Measurements from ENCODE around the gene DDTL. TPM values are rescaled to one million over a fixed set of nuclear protein-coding genes. Genes with fewer than 3 reads are reported as not detected.
A peak's percentile ranks its signal among the peaks of the same experiment; 100 is the strongest.
"Not testable (repeated sequence)": the region's sequence is repeated elsewhere in the genome, so short reads cannot be mapped to it uniquely, and the experiment has no call there.

DDTL gene
- total and polyA plus RNA-seq, 2 of the 4 experiments (the other 2 are of a cell fraction), result 0.36 to 1.5 TPM

- H2BK120ac ChIP-seq (ENCODE audit: low read depth, low read length); H4K8ac ChIP-seq (ENCODE audit: low read depth in 2 of 2, low read length in 2 of 2); H3K36me3 ChIP-seq (ENCODE audit: control insufficient read depth, insufficient read depth, low read length); H3K23ac ChIP-seq (ENCODE audit: low read depth, low read length); ATAC-seq (ENCODE audit: low read depth); H2AK5ac ChIP-seq (ENCODE audit: low read depth, low read length); H2AK9ac ChIP-seq (replicated peaks; ENCODE audit: low read depth, low read length, poor library complexity); POLR2A ChIA-PET (ENCODE audit: unreplicated experiment); H3K14ac ChIP-seq (replicated peaks; ENCODE audit: low read depth, low read length); H3K27me3 ChIP-seq (ENCODE audit: control insufficient read depth, insufficient read depth, low read length); H4K91ac ChIP-seq (ENCODE audit: insufficient read depth, low read depth, low read length); H3K9me3 ChIP-seq (ENCODE audit: control insufficient read depth, insufficient read depth, low read length); H2AFZ ChIP-seq (replicated peaks; ENCODE audit: low read length, poor library complexity); CTCF ChIA-PET; H3K56ac ChIP-seq (ENCODE audit: extremely low read depth, insufficient read depth, low read length); H3K18ac ChIP-seq (ENCODE audit: low read depth, low read length); H3K4ac ChIP-seq (ENCODE audit: low read depth, low read length); H3K9ac ChIP-seq (ENCODE audit: low read depth, low read length); H2BK20ac ChIP-seq (ENCODE audit: low read depth, low read length); H4K5ac ChIP-seq (ENCODE audit: low read depth, low read length); H2BK15ac ChIP-seq (ENCODE audit: low read depth, low read length); H4K20me1 ChIP-seq (ENCODE audit: insufficient read depth, low read length); H3K4me1 ChIP-seq (ENCODE audit: control insufficient read depth, insufficient read depth, low read length); H3K79me1 ChIP-seq (ENCODE audit: low read depth in 1 of 2, low read length in 2 of 2); BruUV-seq (replicated peaks); in situ Hi-C loops (cut with MboI; ENCODE audit: low sequenced_read_pairs); DNase-seq; H3K27ac ChIP-seq (ENCODE audit: insufficient read depth, low read length); H2BK5ac ChIP-seq (ENCODE audit: low read depth, low read length, poor library complexity, severe bottlenecking); dilution Hi-C loops (cut with HindIII; ENCODE audit: low sequenced_read_pairs, unreplicated experiment); H3K9me1 ChIP-seq (ENCODE audit: insufficient read depth, low read length); H3K4me3 ChIP-seq (ENCODE audit: insufficient read depth, low read depth, low read length); H3K4me2 ChIP-seq (ENCODE audit: low read depth, low read length): not testable (repeated sequence)
- intact Hi-C loops (cut with micrococcal nuclease), result loop anchor here (10.0 kb wide), 2 partner anchors 189 to 259 kb away; partner anchors contain the start of gene GGT5
- WGBS, 2 experiments (ENCODE audit: extremely low coverage in 2 of 2, insufficient read length in 1 of 2), result 76% methylated on average over 4 of the region's 8 CpGs; no CpG with 5 or more reads in 1 of the 2 experiments
Observed at GRCh38 chr22:23986089-23986488, 19.4 kb downstream of the DDTL start.

- H3K4me3 ChIP-seq (ENCODE audit: insufficient read depth, low read depth, low read length); CTCF ChIA-PET; H4K5ac ChIP-seq (ENCODE audit: low read depth, low read length); dilution Hi-C loops (cut with HindIII; ENCODE audit: low sequenced_read_pairs, unreplicated experiment); H2AK9ac ChIP-seq (replicated peaks; ENCODE audit: low read depth, low read length, poor library complexity); H2BK20ac ChIP-seq (ENCODE audit: low read depth, low read length); H3K36me3 ChIP-seq (ENCODE audit: control insufficient read depth, insufficient read depth, low read length); H2AFZ ChIP-seq (replicated peaks; ENCODE audit: low read length, poor library complexity); H4K20me1 ChIP-seq (ENCODE audit: insufficient read depth, low read length); H3K18ac ChIP-seq (ENCODE audit: low read depth, low read length); H4K91ac ChIP-seq (ENCODE audit: insufficient read depth, low read depth, low read length); H2AK5ac ChIP-seq (ENCODE audit: low read depth, low read length); POLR2A ChIA-PET (ENCODE audit: unreplicated experiment); H3K9me1 ChIP-seq (ENCODE audit: insufficient read depth, low read length); BruUV-seq (replicated peaks); DNase-seq; in situ Hi-C loops (cut with MboI; ENCODE audit: low sequenced_read_pairs); H3K9me3 ChIP-seq (ENCODE audit: control insufficient read depth, insufficient read depth, low read length); ATAC-seq (ENCODE audit: low read depth); H4K8ac ChIP-seq (ENCODE audit: low read depth in 2 of 2, low read length in 2 of 2); H3K4me1 ChIP-seq (ENCODE audit: control insufficient read depth, insufficient read depth, low read length); H3K27ac ChIP-seq (ENCODE audit: insufficient read depth, low read length); H3K14ac ChIP-seq (replicated peaks; ENCODE audit: low read depth, low read length); H3K27me3 ChIP-seq (ENCODE audit: control insufficient read depth, insufficient read depth, low read length); H3K79me1 ChIP-seq (ENCODE audit: low read depth in 1 of 2, low read length in 2 of 2); H3K9ac ChIP-seq (ENCODE audit: low read depth, low read length); H3K4ac ChIP-seq (ENCODE audit: low read depth, low read length); H3K23ac ChIP-seq (ENCODE audit: low read depth, low read length); H3K56ac ChIP-seq (ENCODE audit: extremely low read depth, insufficient read depth, low read length); H2BK15ac ChIP-seq (ENCODE audit: low read depth, low read length); H2BK120ac ChIP-seq (ENCODE audit: low read depth, low read length); H3K4me2 ChIP-seq (ENCODE audit: low read depth, low read length): not testable (repeated sequence)
- intact Hi-C loops (cut with micrococcal nuclease), result loop anchor here (10.0 kb wide), 2 partner anchors 188 to 258 kb away; partner anchors contain the start of gene GGT5
- peak overlapping the region; percentile 13 for H2BK5ac ChIP-seq (ENCODE audit: low read depth, low read length, poor library complexity, severe bottlenecking)
- no CpG with 5 or more reads among the region's 4 CpGs for WGBS, 2 experiments (ENCODE audit: extremely low coverage in 2 of 2, insufficient read length in 1 of 2)
Observed at GRCh38 chr22:23986538-23987178, 20.0 kb downstream of the DDTL start.

Data from IMR-90 (cell line).